SU-DHL-6 (cell line): Measurements from ENCODE around the gene DGKG.

Experiments
- EZH2phosphoT487 ChIP-seq: fragments of 200-600 bp; sonication (generic), shearing (Covaris generic); conservative IDR thresholded peaks from 2 replicates; pipeline ENCODE4 v1.6.1; 2018; ENCODE audit warnings: mild to moderate bottlenecking, antibody characterized with exemption, low read length, moderate library complexity, mixed read lengths
- TF ChIP-seq, protein P1 (sequence below): fragments of 200-600 bp; sonication (generic); IDR thresholded peaks from one replicate; pipeline ENCODE4 v1.5.1; 2017; ENCODE audit warnings: antibody characterized with exemption, mild to moderate bottlenecking, low read length, moderate library complexity; ENCODE audit not compliant: insufficient read depth, poor library complexity, severe bottlenecking

DNA sequence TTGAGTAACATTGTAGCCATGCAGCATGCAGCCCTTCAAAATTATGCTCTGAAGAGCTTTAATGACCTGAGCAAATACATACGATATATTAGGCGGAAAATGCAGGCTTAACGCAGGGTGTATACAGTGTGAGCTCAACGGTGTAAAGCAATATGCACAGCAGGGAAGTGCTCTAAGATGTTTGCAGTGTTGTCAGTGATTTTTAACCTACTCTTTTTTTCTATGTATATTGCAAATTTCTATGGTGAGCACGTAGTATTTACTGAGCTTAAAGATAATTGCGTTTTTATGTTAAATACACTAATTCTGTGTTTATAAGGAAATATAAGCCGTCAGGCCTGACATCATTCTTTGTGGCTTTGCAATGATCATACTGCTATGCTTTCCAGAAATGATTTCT is 42.1 kb downstream of the DGKG start:
- TF ChIP-seq, protein P1, sequence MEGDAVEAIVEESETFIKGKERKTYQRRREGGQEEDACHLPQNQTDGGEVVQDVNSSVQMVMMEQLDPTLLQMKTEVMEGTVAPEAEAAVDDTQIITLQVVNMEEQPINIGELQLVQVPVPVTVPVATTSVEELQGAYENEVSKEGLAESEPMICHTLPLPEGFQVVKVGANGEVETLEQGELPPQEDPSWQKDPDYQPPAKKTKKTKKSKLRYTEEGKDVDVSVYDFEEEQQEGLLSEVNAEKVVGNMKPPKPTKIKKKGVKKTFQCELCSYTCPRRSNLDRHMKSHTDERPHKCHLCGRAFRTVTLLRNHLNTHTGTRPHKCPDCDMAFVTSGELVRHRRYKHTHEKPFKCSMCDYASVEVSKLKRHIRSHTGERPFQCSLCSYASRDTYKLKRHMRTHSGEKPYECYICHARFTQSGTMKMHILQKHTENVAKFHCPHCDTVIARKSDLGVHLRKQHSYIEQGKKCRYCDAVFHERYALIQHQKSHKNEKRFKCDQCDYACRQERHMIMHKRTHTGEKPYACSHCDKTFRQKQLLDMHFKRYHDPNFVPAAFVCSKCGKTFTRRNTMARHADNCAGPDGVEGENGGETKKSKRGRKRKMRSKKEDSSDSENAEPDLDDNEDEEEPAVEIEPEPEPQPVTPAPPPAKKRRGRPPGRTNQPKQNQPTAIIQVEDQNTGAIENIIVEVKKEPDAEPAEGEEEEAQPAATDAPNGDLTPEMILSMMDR = no peak
- no peak for TF ChIP-seq EZH2phosphoT487
